C4-2B (cell line): ENCODE measurements around the gene CARD14.

Source experiments
- H3K27ac ChIP-seq: fragments of 450-650 bp; 2 replicates; pipeline ENCODE4 v1.5.1; 2017
- CTCF ChIP-seq: fragments of 450-650 bp; conservative IDR thresholded peaks from 2 replicates; pipeline ENCODE4 v1.5.1; 2017; ENCODE audit warnings: mild to moderate bottlenecking
- ZFX ChIP-seq: fragments of 450-650 bp; IDR thresholded peaks from 2 replicates; pipeline ENCODE4 v1.6.1; 2017

The CARD14 gene

GRCh38 chr17:80203471-80203963 is 33.7 kb downstream of the CARD14 start:
- TF ChIP-seq ZFX (no peak), CTCF (no peak)
- no peak overlapping the region for H3K27ac ChIP-seq

- TF ChIP-seq CTCF (no peak), ZFX (no peak)
- no peak overlapping the region for H3K27ac ChIP-seq
Observed at GRCh38 chr17:80204626-80205468, 35.0 kb downstream of the CARD14 start.

- TF ChIP-seq CTCF = no peak
- TF ChIP-seq ZFX = no peak
Observed at GRCh38 chr17:80205811-80206210, 36.0 kb downstream of the CARD14 start.

GRCh38 chr17:80208050-80208449 is 38.2 kb downstream of the CARD14 start:
- no peak for TF ChIP-seq CTCF
- no peak for TF ChIP-seq ZFX
- no peak overlapping the region for H3K27ac ChIP-seq

More at GRCh38 chr17:80205811-80206210, 36.0 kb downstream of the CARD14 start:
- H3K27ac ChIP-seq = no peak overlapping the region

- TF ChIP-seq ZFX (no peak), CTCF (no peak)
- no peak overlapping the region for H3K27ac ChIP-seq
Observed at GRCh38 chr17:80209765-80210164, 39.9 kb downstream of the CARD14 start.

- H3K27ac ChIP-seq = no peak overlapping the region
- TF ChIP-seq ZFX = no peak
- TF ChIP-seq CTCF = no peak
Observed at GRCh38 chr17:80210348-80211108, 40.7 kb downstream of the CARD14 start.

GRCh38 chr17:80212109-80212508 is 42.3 kb downstream of the CARD14 start:
- no peak for TF ChIP-seq CTCF
- TF ChIP-seq ZFX = no peak
- no peak overlapping the region for H3K27ac ChIP-seq
